GM19099 (cell line): ENCODE data around the gene ADAMTS2.

Source experiments
- POLR2A ChIP-seq: IDR thresholded peaks from 3 replicates; pipeline ENCODE4 v1.6.1; 2011; ENCODE audit warnings: low read depth; ENCODE audit not compliant: insufficient read length; ENCODE audit errors: extremely low read depth

The ADAMTS2 gene

DNA sequence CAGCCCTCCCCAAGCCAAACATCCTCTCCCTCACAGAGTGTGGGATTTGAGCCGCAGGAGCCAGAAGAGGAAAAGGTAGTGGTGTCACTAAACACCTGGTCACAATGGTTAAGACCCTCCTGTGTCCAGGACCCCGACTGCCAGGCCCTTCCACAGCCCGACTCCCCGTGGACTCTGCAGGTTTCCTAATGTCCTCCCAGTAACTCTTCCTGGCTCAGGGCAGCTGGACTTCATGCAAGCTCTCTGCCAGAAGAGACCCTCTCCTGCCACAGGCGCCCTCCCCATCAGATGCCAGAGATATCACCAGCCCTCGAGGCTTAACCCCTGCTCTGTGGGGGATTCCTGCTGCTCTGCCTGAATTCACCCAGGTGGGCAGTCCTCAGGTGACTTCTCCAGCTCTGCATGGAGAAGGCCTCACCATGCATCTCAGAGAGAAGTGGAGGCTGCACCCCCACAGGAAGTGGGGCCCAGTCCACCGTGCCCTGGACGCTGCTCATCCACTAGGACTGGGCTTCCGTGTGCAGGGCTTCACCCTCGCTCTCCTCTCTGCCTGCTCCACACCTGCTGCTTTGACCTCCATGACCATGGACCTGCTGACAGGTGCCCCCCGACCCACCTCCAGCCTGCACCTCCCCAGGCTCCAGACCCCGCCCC lies 111.2 kb downstream of the ADAMTS2 start:
- no peak for TF ChIP-seq POLR2A

DNA sequence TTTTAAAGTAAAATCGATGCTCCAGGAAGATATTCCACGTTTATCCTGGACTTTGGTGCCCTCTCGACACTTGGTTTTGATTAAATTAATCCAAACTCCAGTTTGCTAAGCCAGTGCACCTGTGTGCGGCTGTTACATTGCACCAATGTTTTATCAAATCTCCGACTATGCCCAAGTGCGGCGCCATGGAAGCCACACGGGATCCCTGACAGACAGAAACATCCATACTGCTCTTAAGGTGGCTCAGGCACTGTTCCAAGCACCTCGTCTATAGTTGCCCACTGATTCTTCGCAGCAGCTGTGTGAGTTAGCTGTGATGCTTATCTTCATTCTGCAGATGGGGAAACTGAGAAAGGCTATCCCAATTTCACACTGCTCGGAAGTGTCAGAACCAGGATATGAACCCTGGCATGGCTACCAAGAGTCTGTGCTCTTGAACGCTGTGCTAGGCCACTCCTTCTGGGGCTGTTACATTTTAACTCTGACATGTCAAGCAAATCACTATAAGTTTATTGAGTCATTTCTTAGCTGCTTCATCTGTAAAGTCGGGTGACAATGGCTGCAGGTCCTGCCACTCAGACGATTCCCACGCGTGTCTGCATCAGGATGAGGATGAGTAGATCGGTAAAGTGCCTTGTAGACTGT lies 113.0 kb downstream of the ADAMTS2 start:
- no peak for TF ChIP-seq POLR2A

DNA sequence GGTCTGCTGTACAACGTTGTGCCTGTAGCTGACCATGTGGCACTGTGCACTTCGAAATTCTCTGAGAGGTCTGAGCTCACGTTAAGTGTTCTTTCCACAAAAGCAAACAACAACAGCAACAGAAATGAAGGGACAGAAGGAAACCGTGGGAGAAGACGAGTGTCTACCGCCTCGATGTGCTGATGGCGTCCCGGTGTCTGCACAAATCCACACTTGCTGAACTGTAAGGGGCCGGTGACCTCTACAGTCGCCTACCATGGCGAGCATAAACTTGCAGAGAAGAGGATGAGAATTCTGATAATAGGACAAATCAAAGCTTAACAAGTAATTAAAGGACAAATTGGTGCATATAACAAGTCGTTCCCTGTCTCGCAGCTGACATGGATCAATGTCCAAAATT lies 114.0 kb downstream of the ADAMTS2 start:
- no peak for TF ChIP-seq POLR2A

DNA sequence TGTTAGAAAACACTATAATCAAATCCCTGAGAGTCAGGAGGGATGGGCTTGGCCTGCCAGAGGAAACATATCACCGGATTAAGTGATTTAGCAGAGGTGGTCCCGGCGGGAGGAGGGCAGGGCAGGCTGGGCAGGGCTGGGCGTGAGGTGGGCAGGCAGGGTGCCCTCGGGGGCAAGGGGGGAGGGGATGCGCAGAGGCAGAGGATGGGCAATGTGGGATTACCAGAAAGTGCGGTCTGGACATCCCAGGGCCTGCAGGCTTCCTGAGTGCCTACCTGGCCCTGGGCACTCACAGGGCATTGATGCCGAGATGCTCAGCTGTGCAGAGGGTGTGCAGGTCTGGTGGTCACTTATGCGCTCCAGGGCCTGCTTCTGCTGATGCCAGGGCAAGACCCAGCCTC lies 115.2 kb downstream of the ADAMTS2 start:
- TF ChIP-seq POLR2A: no peak

DNA sequence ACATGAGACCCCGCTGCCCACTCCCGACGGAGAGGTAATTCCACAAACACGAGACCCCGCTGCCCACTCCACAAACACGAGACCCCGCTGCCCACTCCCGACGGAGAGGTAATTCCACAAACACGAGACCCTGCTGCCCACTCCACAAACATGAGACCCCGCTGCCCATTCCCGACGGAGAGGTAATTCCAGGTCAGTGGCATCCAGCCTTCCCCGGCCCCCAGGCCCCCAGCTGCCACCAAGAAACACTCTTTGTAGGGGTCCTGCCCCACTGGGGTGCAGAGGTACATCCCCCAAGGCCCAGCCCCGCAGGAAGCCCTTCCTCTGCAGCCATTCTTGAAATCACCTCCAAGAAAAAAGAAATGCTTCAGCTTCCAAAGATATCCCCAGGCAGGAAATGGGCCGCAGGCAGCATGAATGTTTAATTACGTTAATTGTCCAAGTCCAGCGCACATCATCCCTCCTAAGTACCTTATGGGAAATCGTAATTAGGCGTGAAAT lies 115.9 kb downstream of the ADAMTS2 start:
- TF ChIP-seq POLR2A: no peak

DNA sequence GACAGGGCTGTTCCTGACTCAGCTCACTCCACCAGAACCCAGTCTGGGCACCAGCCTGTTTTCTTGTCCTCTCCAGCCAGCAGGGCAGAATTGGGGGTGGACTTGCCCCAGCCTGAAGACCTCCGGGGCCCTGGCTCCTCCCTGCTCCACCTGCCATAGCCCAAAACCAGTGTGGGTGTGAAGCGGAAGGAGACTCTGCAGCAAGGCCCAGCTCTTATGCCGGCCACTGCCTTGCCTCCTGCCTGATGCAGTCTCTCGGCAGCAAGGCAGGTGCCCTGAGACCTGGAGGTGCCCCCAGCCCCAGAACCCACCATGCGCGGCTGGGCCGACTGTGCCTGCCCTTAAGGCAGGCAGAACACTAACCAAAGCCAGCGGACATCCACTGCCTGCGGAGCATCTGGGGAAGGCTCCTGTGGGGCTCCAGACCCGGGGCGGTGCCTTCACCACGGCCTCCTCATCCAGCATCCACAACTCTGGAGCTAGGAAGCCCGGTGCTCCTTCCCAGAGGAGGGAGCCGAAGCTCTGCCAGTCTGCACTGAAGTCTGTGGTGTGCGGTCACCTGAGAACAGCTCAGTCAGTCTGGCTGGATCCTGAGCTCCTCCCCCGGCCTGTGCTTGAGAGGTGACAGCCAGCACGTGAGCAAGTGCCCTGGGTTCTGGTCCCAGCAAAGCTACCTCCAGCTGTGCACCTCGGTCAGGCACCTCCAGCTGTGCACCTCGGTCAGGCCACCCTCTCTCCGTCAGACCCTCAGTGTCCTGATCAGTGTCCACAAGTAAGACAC lies 116.7 kb downstream of the ADAMTS2 start:
- no peak for TF ChIP-seq POLR2A

DNA sequence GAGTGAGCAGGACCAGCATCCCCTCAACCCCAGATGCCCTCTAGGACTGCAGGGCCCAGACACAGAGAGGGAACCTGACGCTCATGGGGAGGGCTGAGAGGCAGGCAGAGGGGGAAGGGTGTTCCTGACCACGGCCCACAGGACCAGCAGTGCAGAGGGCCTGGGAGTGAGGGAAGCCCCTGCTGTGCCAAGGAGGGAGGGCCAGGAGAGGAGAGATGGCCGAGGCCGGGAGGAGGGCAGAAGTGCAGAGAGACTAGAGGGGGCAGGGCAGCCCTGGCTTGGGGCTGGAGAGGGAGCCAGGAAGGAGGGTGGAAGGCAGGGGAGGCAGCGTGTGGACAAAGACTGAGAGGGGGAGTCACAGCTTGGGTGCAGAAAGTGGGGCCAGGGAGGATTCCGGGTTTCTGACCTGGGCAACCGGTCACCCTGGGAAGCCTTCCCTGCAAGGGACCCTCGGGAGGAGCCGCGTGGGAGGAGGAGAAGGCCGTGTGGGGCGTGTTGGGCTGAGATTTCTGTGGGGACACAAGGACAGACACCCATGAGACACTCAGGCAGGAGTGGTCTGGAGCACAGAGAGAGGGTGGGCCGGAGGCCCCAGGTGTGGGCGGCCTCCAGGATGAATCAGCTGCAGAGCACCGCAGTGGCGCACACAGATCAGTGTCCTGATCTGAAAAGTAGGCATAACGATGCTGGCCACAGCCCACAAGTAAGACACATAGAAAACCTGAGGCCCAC lies 117.5 kb downstream of the ADAMTS2 start:
- TF ChIP-seq POLR2A: no peak

DNA sequence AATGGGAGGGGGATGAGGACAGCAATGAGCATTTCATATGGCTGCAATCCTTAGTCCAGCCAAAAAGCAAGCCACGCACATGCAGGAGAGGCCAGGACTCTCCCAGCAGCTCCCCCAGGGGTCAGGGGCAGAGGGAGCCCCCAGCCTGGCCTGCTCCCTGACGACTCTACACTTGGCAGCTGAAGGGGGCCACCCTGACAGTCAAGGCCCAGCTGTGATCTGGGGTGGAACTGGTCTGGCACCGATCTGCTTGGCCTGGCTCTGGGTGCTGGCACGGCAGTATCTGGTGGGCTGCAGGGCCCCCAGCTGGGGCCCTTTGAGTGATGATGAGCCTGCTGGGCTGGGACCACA lies 118.1 kb downstream of the ADAMTS2 start:
- no peak for TF ChIP-seq POLR2A

DNA sequence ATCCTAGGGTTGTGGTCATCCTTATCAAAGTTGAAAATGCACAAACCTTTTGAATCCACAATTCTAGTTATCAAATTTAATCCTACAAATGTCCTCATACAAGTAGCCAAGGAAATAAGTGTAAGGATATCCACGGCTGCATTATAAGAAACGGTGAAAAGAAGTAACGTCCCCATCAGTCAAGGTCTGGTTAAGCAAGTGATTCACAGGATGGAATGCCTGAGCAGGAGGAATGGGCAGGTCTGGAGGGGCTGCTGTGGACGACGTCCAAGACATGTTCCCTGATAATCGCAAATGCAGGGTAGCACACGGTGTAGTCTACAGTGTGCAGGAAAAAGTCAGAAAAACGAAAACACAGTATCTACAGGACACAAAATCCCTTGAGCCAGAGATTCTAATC lies 118.6 kb downstream of the ADAMTS2 start:
- no peak for TF ChIP-seq POLR2A

DNA sequence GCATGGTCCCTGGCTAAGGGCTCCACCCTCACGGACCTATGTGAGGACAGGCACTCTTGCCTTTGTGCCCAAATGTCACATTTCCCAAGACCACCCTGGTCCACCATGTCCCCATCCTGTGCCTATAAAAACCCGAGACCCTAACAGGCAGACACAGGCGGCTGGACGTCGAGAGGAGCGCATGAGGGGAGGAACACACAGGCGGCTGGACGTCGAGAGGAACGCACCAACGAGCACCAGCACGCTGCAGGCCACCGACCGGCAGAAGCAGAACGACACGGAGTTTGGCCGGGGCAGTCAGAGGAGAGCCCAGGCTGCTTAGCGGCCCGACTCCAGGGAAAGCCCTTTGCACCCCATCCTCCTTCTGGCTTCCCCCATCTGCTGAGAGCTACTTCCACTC lies 119.9 kb downstream of the ADAMTS2 start:
- TF ChIP-seq POLR2A: no peak

DNA sequence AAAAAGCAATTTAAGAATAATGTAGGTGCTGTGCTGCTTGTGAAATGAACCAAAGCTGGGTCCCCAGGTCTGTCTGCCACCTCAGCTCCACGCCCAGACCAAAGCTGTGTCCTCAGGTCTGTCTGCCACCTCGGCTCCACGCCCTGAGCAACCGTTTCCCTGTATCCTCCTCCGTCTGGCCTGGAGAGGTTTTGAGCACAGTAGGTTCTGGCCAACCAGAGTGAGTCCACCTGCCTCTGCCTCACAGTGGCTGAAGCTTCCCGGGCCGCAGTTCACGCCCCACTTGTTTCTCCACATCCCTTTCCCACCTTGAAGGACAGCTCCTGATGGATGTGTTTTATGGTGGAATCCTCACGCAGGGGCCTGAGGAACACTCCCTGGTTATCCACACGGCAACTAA lies 120.5 kb downstream of the ADAMTS2 start:
- no peak for TF ChIP-seq POLR2A

DNA sequence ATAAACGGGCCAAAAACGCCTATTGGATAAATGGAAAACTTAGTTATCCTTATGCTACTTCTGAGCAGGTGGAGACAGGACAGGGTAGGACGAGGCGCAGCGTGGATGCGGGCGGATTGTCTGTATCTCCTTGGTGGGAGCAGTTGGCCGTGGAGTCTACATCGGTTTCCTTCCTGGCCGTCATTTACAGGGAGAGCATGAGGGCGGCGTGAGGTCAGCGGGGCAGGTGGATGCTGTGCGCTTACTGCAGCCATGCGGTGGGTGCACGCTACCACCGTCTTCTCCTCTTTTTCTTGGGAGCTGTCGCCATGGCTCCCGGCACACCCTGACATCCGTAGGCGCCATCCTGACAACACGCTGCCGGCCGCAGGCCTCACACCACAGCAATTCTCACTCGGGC lies 121.3 kb downstream of the ADAMTS2 start:
- no peak for TF ChIP-seq POLR2A

DNA sequence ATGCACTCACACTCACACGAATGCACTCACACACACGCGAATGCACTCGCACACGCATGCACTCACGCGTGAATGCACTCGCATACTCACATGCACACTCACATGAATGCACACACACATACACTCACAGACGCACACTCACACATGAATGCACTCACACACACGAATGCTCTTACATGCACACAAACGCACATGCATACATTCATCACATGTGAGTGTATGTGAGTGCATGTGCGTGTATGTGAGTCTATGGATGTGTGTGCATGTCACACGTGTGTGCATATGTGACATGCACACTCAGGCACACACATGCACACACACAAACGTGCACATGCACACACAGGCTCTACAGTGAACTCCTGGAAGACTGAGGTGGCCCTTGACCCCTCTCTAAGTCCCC lies 121.7 kb downstream of the ADAMTS2 start:
- no peak for TF ChIP-seq POLR2A

DNA sequence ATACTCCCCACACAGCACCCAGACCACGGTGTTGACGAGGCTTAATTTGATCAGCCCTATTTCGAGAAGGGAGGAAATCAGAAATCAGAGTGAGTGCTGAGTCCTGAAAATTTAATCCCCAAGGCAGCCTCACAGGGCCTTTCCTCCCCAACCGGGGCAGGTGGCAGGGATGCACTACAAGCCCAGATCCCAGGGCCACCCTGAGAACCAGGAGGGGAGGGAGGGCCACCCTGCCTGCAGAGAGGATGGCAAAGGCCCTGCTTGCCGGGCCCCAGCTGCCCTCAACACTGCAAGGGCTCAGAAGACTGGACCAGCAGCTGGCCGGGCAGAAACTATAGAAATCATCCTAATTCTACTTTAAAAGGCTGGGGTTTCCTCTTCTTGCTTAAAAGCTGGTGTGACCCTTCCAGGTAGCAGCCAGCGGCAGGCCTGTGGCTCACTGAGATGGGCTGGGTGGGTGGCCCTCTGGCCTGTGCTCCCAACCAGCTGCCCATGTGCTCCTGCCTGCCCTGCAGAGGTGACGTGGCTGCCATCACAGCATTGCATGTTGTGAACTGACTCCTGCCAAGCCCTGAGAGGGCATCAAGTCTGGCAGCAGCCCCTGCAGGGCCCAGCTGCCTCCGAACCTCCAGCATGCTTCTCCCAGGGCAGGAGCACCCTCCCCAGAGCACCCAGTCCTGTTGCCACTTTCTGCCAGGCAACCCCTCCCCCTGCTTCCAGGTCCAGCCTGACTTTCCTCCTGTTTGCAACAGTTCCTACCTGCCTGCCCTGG lies 122.8 kb downstream of the ADAMTS2 start:
- no peak for TF ChIP-seq POLR2A

DNA sequence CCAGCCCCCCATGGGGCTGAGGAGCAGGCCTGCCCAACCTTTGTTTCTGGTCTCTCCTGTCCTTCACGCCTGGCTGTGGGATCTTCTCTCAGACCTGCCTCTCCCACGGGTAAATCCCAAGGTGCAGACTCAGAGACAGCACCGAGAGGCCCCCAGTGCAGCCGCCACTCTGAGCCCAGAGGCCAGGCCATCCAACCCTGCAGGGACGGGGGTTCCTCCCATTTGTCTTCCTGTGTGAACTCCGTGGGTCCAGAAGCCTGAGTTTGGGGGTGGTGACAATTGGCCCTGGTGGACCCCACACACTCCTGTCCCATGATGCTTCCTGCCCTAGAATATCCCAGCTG lies 123.4 kb downstream of the ADAMTS2 start:
- no peak for TF ChIP-seq POLR2A
